ENCODE measurements around the gene BAIAP2L1.

BAIAP2L1 gene

DNA sequence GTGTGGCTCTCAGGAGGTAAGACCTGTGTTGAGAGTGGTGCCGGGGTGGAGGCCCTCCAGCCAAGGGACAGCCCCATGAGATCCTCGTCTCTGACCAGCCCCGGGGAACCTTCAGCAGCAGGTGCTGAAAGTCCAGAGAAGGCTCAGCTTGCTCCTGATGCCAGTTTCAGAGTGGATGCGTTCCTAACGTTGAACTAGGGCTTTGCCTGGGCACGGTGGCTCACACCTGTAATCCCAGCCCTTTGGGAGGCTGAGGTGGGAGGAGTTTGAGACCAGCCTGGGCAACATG is 45.7 kb downstream of the BAIAP2L1 start:
- no peak for DNase-seq

GRCh38 chr7:98354511-98355249 is 46.2 kb downstream of the BAIAP2L1 start:
- DNase-seq = no peak

DNA sequence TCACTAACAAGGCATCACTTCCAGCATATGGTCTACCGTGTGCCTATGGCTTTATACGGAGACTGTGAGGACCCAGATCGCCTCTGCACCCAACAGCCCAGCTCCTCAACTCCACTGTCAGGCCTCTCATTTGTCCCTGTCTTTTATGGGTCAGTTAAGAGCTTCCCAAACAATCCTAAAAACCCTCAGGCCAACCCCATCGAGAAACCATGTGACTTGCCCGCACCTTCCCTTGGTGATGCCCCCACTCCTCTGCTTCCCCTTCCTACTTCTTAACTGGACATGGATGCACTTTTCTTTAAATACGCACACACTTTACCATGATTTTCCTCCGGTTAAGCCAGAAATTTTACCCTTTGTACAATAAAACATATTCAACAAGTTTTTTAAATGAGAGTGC is 46.8 kb downstream of the BAIAP2L1 start:
- no peak for DNase-seq

- no peak for DNase-seq
Measured at GRCh38 chr7:98352621-98353020, 48.3 kb downstream of the BAIAP2L1 start.

GRCh38 chr7:98351136-98351535 is 49.8 kb downstream of the BAIAP2L1 start:
- DNase-seq = no peak

DNA sequence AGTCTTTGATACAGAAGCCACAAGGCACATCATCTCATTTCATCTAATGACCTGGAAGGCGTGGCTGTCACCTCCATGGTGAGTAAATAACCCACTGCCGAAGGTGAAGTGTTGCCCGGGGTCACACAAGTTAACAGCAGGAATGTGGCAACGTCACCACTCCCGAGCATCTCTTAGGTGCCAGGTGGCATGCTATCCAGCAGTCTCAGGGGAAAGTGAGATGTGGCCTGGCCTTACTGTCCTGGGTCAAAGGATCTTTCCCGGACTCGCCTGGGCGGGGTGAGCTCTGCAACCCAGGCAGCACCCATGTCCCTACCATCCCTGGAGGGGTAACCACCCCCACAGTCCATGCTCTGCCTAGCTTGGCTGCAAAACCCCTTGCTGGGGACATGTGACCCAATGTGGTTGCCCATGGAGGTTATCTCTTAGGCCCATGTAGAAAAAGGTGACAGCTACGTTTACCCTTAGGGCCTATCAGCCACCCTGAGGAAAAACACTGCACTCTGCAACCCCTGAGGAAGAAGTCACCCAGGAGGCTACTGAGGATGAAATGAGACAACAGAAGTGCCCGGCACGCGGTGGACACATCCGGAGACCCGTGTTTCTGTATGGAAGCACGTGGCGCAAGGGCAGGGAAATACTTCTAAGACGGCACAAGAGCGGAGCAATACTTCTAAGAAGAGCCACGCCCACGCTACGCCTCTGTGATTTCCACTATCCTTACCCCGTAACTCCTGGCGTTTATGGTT is 52.0 kb downstream of the BAIAP2L1 start:
- DNase-seq = peak; percentile 10

GRCh38 chr7:98346515-98347069 is 54.3 kb downstream of the BAIAP2L1 start:
- DNase-seq = no peak

DNA sequence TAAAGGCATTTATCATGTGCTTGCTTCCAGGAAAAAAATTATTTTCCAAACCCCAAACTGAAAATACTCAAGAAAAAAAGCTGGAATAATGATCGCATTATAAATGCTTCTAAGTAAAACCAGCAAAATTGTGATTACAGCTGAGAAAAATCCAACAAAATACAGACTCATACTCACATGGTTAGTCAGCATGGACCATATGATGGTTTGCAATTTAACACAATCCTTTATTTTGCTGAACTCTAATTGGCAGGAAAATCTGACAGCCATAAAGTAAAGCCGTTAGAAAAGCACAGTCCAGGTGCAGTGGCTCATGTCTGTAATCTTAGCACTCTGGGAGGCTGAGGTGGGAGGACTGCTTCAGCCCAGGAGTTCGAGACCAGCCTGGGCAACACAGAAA is 59.8 kb downstream of the BAIAP2L1 start:
- no peak for DNase-seq

GRCh38 chr7:98339043-98339442 is 61.8 kb downstream of the BAIAP2L1 start:
- no peak for DNase-seq

DNA sequence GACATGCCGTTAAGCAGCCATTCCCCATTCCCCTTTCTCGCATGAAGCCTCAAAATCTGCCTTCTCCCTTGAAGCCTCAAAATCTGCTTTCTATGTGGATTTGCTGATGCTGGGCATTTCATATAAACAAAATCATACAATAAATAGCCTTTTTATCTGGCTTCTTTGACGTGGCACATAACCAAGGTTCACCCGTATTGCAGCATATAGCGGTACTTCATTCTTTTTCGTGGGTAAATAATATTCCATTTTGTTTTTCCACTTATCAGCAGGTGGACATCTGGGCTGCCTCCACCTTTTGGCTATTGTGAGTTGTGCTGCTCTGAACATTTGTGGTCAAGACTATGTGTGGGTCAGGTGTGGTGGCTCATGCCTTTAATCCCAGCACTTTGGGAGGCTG is 62.4 kb downstream of the BAIAP2L1 start:
- no peak for DNase-seq

DNA sequence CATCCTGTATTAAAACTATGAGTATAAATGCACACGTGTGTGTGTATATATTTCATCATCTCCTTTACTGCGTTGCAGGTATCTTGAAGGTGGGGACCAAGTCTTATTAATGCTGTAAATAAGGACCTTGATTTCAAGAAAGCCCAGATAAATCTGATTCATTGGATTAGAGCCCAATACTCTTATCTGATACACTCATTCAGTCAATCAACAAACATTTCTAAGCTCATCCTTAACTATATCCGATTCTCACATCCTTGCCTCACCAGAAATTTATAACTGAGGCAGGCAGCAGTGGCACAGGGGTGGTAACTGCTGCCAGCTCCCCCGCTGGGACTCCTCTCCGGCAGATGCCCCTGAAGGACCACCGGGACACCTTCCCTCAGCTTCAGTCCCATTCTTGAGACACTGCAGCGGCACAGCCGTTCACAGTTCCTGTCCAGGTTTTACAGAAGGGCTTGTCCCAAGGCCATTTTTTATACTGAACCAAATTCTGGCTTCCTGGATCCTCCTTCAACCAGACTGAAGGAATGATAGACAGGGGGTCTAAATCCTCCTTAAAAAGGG is 65.4 kb downstream of the BAIAP2L1 start:
- DNase-seq = no peak

- DNase-seq = no peak
Measured at GRCh38 chr7:98334081-98334480, 66.8 kb downstream of the BAIAP2L1 start.

DNA sequence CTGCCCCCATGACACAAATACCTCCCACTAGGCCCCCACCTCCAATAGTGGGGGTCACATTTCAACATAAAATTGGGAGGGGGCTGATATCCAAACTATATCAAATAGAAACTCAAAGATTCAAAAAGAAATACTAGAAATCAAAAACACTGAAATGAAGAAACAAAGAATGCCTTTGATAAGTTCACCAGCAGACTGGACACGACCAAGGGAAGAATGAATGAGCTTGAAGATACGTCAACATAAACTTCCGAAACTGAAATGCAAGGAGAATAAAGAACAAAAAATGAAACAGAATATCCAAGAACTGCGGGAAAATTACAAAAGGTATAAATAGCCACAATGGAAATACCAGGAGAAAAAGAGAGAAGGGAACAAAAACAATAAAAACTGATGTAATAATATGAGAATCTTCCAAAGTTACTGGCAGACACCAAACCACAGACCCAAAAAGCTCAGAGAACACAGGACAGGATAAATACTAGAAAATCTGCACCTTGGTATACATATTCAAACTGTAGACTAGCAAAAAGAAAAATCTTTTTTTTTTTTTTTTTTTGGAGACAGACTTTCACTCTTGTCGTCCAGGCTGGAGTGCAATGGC is 69.9 kb downstream of the BAIAP2L1 start:
- DNase-seq = no peak

DNA sequence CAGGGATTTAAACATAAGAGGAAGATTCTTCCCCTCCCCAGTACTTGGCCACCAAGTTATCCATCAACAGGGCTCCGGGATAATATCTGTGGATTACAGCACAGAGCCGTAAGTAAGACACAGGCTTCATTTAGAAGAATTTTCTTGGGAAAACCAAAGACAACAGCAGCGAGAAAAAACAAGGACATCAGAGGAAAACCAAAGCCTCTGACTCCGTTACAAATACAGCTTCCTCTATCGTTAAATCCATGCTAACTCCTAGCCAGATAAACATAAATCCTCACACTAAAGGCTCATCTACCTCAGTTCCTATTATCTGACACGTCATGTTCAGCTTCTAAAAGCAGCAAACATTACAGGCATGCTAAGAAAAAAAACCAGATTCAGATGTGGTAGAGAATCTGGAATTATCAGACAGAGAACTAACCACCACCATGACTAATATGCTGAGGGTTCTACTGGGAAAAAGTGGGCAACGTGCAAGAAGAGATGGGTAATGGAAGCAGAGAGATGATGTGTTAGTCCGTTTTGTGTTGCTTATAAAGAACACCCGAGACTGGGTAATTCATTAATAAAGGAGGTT is 71.0 kb downstream of the BAIAP2L1 start:
- DNase-seq = no peak

GRCh38 chr7:98329100-98329790 is 71.6 kb downstream of the BAIAP2L1 start:
- no peak for DNase-seq

- DNase-seq = no peak
Measured at GRCh38 chr7:98324782-98325181, 76.1 kb downstream of the BAIAP2L1 start.

GRCh38 chr7:98323597-98324322 is 77.1 kb downstream of the BAIAP2L1 start:
- DNase-seq = no peak

DNA sequence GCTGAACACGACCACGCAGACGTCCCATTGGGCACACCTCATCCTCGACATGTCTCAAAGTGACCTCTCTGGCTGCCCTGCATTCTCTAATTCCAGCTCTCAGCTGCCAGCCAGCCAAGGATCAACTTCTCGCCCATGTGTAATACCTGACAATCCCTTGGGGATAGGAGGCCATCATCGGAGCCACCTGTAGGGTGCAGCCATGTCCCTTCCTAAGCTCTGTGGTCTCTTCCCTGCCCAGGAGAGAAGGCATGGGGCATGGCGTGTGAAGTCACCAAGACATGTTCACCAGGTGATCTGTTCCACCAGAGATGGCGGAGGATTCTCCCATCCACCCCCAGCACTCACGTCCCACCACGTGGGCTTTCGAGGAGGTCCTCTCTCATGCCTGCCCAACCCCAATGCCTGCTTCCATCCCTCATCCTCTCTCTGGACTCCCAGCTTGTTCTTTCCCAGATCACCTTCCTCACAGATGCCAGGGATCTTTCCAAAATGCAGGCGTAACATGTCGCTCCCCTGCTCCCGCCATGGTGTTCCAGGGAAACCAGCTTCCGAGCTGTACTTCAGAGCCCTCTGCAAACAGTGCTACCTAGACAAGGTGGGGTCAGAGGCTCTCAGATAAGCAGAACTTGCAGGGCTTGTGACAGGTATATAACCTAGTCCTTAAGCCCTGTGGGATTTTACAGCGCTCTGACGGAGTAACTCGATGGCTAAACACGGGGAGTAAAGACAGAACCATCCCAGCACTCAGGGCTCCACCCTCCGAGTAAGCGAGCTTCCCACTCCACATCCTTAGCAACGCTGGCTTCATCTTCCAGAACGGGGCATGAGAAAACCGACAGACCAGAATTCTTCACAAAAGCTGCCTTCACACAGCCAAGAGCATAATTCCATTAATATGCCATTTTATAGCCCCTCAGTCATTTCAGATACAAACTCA is 78.3 kb downstream of the BAIAP2L1 start:
- no peak for DNase-seq

- DNase-seq = no peak
Measured at GRCh38 chr7:98321301-98321700, 79.6 kb downstream of the BAIAP2L1 start.

DNA sequence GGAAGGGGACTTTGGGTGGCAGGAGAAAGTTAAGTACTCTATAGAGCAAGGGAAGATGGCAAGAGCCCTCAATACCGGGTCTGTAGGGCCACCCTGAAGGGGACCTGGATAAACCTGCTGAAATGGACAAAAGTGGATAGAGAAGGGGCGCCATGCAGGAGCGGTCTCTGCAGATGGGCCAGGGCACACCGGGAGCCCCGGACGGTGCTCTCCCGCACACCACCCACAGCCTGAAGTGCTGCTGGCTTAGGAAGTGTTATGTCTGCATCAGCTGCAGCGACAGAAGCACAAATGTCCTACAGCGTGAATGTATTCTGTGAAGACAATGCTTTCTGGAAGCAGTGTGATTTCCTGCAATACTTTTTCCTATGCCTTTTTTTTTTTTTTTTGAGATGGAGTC is 81.7 kb downstream of the BAIAP2L1 start:
- DNase-seq = no peak
